H9 (cell line): ENCODE results near the gene KCNIP3. TPM values are rescaled to one million over a fixed set of nuclear protein-coding genes. Genes with fewer than 3 reads are reported as not detected.

ENCODE experiments used
- DNase-seq: peaks from one replicate; pipeline ENCODE4 v3.0.0-alpha.2; 2017
- H2AFZ ChIP-seq: one replicate; pipeline ENCODE4 v1.6.1; 2013; ENCODE audit warnings: mild to moderate bottlenecking, low read length, control low read depth, moderate library complexity
- H2AK5ac ChIP-seq: 2 replicates; pipeline ENCODE4 v1.6.1; 2013; ENCODE audit warnings: low read length, control low read depth, mixed read lengths; ENCODE audit not compliant: insufficient read length
- H2BK120ac ChIP-seq: one replicate; pipeline ENCODE4 v1.6.1; 2013; ENCODE audit warnings: low read depth, mild to moderate bottlenecking, low read length, control low read depth, inconsistent platforms; ENCODE audit not compliant: poor library complexity, severe bottlenecking
- H2BK12ac ChIP-seq: 2 replicates; pipeline ENCODE4 v1.6.1; 2013; ENCODE audit warnings: low read length, control low read depth, mixed read lengths, low read depth; ENCODE audit not compliant: insufficient read length
- H2BK15ac ChIP-seq: 2 replicates; pipeline ENCODE4 v1.6.1; 2013; ENCODE audit warnings: low read depth, low read length, control low read depth
- H2BK20ac ChIP-seq: one replicate; pipeline ENCODE4 v1.6.1; 2013; ENCODE audit warnings: low read depth, mild to moderate bottlenecking, low read length, control low read depth, inconsistent platforms; ENCODE audit not compliant: poor library complexity, severe bottlenecking
- H2BK5ac ChIP-seq: 2 replicates; pipeline ENCODE4 v1.6.1; 2013; ENCODE audit warnings: low read length, control low read depth, mixed read lengths; ENCODE audit not compliant: insufficient read length
- H3K14ac ChIP-seq: 2 replicates; pipeline ENCODE4 v1.6.1; 2013; ENCODE audit warnings: low read length, control low read depth; ENCODE audit not compliant: insufficient read depth
- H3K18ac ChIP-seq: 2 replicates; pipeline ENCODE4 v1.6.1; 2013; ENCODE audit warnings: low read depth, mild to moderate bottlenecking, mixed read lengths, low read length, control low read depth; ENCODE audit not compliant: insufficient read length
- H3K23ac ChIP-seq: 2 replicates; pipeline ENCODE4 v1.6.1; 2013; ENCODE audit warnings: low read length, control low read depth, mixed read lengths, low read depth; ENCODE audit not compliant: insufficient read length
- H3K23me2 ChIP-seq: 2 replicates; pipeline ENCODE4 v1.6.1; 2013; ENCODE audit warnings: low read depth, mild to moderate bottlenecking, mixed read lengths, low read length, control low read depth; ENCODE audit not compliant: insufficient read length, poor library complexity, severe bottlenecking
- H3K27ac ChIP-seq: 2 replicates; pipeline ENCODE4 v1.5.1; 2013; ENCODE audit warnings: low read length, control low read depth, mixed read lengths, low read depth; ENCODE audit not compliant: insufficient read length
- H3K27me3 ChIP-seq: 2 replicates; pipeline ENCODE4 v1.6.1; 2013; ENCODE audit warnings: low read length, control low read depth, inconsistent platforms; ENCODE audit not compliant: insufficient read depth
- H3K4ac ChIP-seq: 2 replicates; pipeline ENCODE4 v1.6.1; 2013; ENCODE audit warnings: low read depth, mild to moderate bottlenecking, control low read depth, inconsistent platforms, low read length, moderate library complexity
- H3K4me1 ChIP-seq: 2 replicates; pipeline ENCODE4 v1.6.1; 2013; ENCODE audit warnings: low read length, control low read depth, inconsistent platforms; ENCODE audit not compliant: insufficient read depth
- H3K4me2 ChIP-seq: 2 replicates; pipeline ENCODE4 v1.6.1; 2013; ENCODE audit warnings: low read length, control low read depth, mixed read lengths; ENCODE audit not compliant: insufficient read length, insufficient read depth
- H3K56ac ChIP-seq: 2 replicates; pipeline ENCODE4 v1.6.1; 2013; ENCODE audit warnings: low read depth, mild to moderate bottlenecking, mixed read lengths, low read length, control low read depth; ENCODE audit not compliant: insufficient read length
- H3K79me1 ChIP-seq: 2 replicates; pipeline ENCODE4 v1.6.1; 2013; ENCODE audit warnings: low read depth, mild to moderate bottlenecking, moderate library complexity, low read length, control low read depth, inconsistent platforms; ENCODE audit not compliant: insufficient read depth, poor library complexity, severe bottlenecking
- H3K79me2 ChIP-seq: 2 replicates; pipeline ENCODE4 v1.6.1; 2013; ENCODE audit warnings: low read length, control low read depth, inconsistent platforms; ENCODE audit not compliant: insufficient read depth
- H3K9ac ChIP-seq: 2 replicates; pipeline ENCODE4 v1.6.1; 2013; ENCODE audit warnings: low read length, control low read depth, mixed read lengths; ENCODE audit not compliant: insufficient read length; ENCODE audit errors: extremely low read depth
- H3K9me3 ChIP-seq: one replicate; pipeline ENCODE4 v1.6.1; 2013; ENCODE audit warnings: low read depth, low read length, inconsistent platforms; ENCODE audit not compliant: control insufficient read depth
- H3T11ph ChIP-seq: one replicate; pipeline ENCODE4 v1.6.1; 2013; ENCODE audit warnings: mild to moderate bottlenecking, low read length, control low read depth, inconsistent platforms
- H4K20me1 ChIP-seq: one replicate; pipeline ENCODE4 v1.6.1; 2013; ENCODE audit not compliant: control insufficient read depth, insufficient read length, insufficient read depth
- H4K5ac ChIP-seq: 2 replicates; pipeline ENCODE4 v1.6.1; 2013; ENCODE audit warnings: low read depth, mild to moderate bottlenecking, mixed read lengths, low read length, control low read depth; ENCODE audit not compliant: insufficient read length
- H4K8ac ChIP-seq: replicated peaks from 2 replicates; pipeline ENCODE4 v1.6.1; 2013; ENCODE audit warnings: low read length, control low read depth, mixed read lengths, low read depth; ENCODE audit not compliant: insufficient read length
- H4K91ac ChIP-seq: 2 replicates; pipeline ENCODE4 v1.6.1; 2013; ENCODE audit warnings: low read depth, mild to moderate bottlenecking, moderate library complexity, mixed read lengths, low read length, control low read depth; ENCODE audit not compliant: insufficient read length
- H3K27ac Mint-ChIP-seq, 3 experiments: 2 replicates in 2 of 3; 3 replicates in 1 of 3; pipeline ENCODE4 v1.8.0; 2020 to 2021; ENCODE audit warnings: mixed read lengths in 3 of 3, mild to moderate bottlenecking in 1 of 3, moderate library complexity in 1 of 3
- H3K27me3 Mint-ChIP-seq: 2 replicates; pipeline ENCODE4 v1.8.0; 2021; ENCODE audit warnings: low read depth, mild to moderate bottlenecking, moderate library complexity, mixed read lengths
- H3K36me3 Mint-ChIP-seq, 3 experiments: 2 replicates in 2 of 3; 3 replicates in 1 of 3; pipeline ENCODE4 v1.8.0; 2020 to 2021; ENCODE audit warnings: low read depth in 3 of 3, mixed read lengths in 3 of 3; ENCODE audit not compliant: insufficient read depth in 1 of 3
- H3K4me1 Mint-ChIP-seq, 2 experiments: 2 replicates each; pipeline ENCODE4 v1.8.0; 2020; ENCODE audit warnings: mixed read lengths in 2 of 2
- H3K4me3 Mint-ChIP-seq, 2 experiments: 2 replicates in 1 of 2; 3 replicates in 1 of 2; pipeline ENCODE4 v1.8.0; 2020 to 2021; ENCODE audit warnings: mild to moderate bottlenecking in 2 of 2, mixed read lengths in 2 of 2, moderate library complexity in 1 of 2
- H3K9me3 Mint-ChIP-seq, 2 experiments: 2 replicates in 1 of 2; 3 replicates in 1 of 2; pipeline ENCODE4 v1.8.0; 2020; ENCODE audit warnings: mild to moderate bottlenecking in 2 of 2, mixed read lengths in 2 of 2, moderate library complexity in 1 of 2
- CTCF ChIP-seq: fragments of 200-600 bp; sonication (generic); conservative IDR thresholded peaks from 3 replicates; pipeline ENCODE4 v1.8.0; 2021; ENCODE audit warnings: antibody characterized with exemption, mild to moderate bottlenecking
- WGBS: extraction: QIAGEN DNeasy Blood & Tissue Kit; methylation state at CpG from one replicate; pipeline ENCODE4 v1.1.7; 2013; ENCODE audit warnings: missing lambda C conversion rate, low lambda C conversion rate, mixed read lengths; ENCODE audit not compliant: insufficient read length; ENCODE audit errors: extremely low coverage; 5-methylcytosine and 5-hydroxymethylcytosine counted together
- total RNA-seq: library from RNA; stranded (reverse); gene quantifications from 2 replicates; pipeline ENCODE4 v1.2.1, GENCODE V29; 2021

The KCNIP3 gene
- total RNA-seq, 1 experiment from 2014 or later = 1.5 TPM

- no peak overlapping the region for H3K4ac ChIP-seq
- H4K20me1 ChIP-seq = no peaks in the 10 kb centered on the region
- H3K9me3 Mint-ChIP-seq = no peaks in the 10 kb centered on the region; a peak in 2 of 5 replicates
- no CpG with 5 or more reads among the region's 26 CpGs for WGBS
- no peak overlapping the region for H3K23ac ChIP-seq
- H3K9ac ChIP-seq = no peak overlapping the region
- H2BK15ac ChIP-seq = no peak overlapping the region
- H2BK12ac ChIP-seq = no peak overlapping the region
- H3K27ac ChIP-seq = no peak overlapping the region
- H3K27ac Mint-ChIP-seq = no peak overlapping the region; a peak in 2 of 7 replicates
- H3T11ph ChIP-seq = no peak overlapping the region
- no peaks in the 10 kb centered on the region for H3K9me3 ChIP-seq
- no peaks in the 10 kb centered on the region for H3K27me3 ChIP-seq
- no peak overlapping the region for H3K56ac ChIP-seq
- peak overlapping the region; percentile 34 for H3K18ac ChIP-seq
- H4K8ac ChIP-seq = no peak overlapping the region
- TF ChIP-seq CTCF = no peak
- H3K79me2 ChIP-seq = no peaks in the 10 kb centered on the region
- H3K23me2 ChIP-seq = no peaks in the 10 kb centered on the region
- no peak overlapping the region for H2AFZ ChIP-seq
- no peak overlapping the region for H3K4me3 Mint-ChIP-seq
- H3K14ac ChIP-seq = no peak overlapping the region; the same call in 1 of the 2 replicates
- H3K4me1 ChIP-seq = no peaks in the 10 kb centered on the region
- no peak overlapping the region for H2BK120ac ChIP-seq
- peaks cover 2% of the 10 kb centered on the region for H3K27me3 Mint-ChIP-seq
- H4K5ac ChIP-seq = no peak overlapping the region
- H2BK20ac ChIP-seq = no peak overlapping the region
- H4K91ac ChIP-seq = no peak overlapping the region
- H2BK5ac ChIP-seq = no peak overlapping the region
- H3K4me2 ChIP-seq = no peak overlapping the region
- no peak overlapping the region for H2AK5ac ChIP-seq
- no peaks in the 10 kb centered on the region for H3K79me1 ChIP-seq
- H3K36me3 Mint-ChIP-seq = no peaks in the 10 kb centered on the region; a peak in 1 of 7 replicates
- H3K4me1 Mint-ChIP-seq = peaks cover 16 to 24% of the 10 kb centered on the region in 2 experiments
- no peak for DNase-seq
Measured at GRCh38 chr2:95311815-95312542, 14.8 kb downstream of the KCNIP3 start.
